Activated naive CD8-positive, alpha-beta T cell treated with anti-CD3 and anti-CD28 coated beads, Interleukin-2, amount 50 U/mL, for 16 hours (primary cell): ENCODE measurements around the gene SYT12.
"Not testable (repeated sequence)": the region's sequence is repeated elsewhere in the genome, so short reads cannot be mapped to it uniquely, and the experiment has no call there.

Experiments used
- DNase-seq: peaks from one replicate; pipeline ENCODE4 v3.0.0-alpha.2; 2020; ENCODE audit warnings: low read depth, low spot score

SYT12 gene

DNA sequence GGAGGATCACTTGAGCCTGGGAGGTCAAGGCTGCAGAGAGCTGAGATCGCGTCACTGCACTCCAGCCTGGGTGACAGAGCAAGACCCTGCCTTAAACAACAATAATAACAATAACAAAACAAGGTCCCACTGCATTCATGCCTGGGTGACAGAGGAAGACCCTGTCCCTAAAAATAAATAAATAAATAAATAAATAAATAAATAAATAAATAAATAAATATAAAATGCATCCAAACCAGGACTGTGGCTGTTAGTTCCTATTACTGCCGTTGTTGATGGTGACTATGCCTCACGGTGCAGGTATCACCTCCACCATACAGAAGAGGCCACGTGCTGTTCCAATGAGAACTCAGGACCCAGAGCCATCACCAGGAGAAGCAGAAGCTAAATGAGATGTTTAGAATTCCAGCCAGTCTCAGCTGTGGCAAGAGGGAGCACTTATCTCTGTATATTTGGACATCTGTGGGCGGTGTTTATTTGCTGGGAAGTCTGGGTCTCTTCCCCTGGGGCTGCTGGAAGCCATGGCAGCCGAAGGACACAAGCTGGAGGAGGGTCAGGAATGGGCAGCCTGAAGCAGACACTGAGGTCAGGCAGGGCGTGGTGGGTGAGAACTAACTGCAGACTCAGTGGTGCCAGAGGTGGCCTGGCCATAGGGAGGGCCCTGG is 26.2 kb upstream of the SYT12 start:
- DNase-seq: no peak

DNA sequence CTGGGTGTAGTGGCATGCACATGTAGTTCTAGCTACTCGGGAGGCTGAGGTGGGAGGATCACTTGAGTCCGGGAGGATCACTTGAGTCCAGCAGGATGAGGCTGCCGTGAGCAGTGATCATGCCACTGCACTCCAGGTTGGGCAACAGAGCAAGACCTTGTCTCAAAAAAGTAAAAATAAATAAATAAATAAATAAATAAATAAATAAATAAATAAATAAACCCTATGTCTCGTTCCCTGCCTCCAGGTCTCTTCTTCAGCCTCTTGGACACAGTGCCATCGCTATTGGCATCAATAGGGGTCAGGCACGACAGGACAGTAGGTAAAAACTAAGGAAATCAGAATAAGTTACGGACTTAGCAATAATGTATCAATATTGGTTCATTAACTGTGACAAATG is 23.4 kb upstream of the SYT12 start:
- no peak for DNase-seq

GRCh38 chr11:67001332-67001731 is 21.6 kb upstream of the SYT12 start:
- DNase-seq: no peak

DNA sequence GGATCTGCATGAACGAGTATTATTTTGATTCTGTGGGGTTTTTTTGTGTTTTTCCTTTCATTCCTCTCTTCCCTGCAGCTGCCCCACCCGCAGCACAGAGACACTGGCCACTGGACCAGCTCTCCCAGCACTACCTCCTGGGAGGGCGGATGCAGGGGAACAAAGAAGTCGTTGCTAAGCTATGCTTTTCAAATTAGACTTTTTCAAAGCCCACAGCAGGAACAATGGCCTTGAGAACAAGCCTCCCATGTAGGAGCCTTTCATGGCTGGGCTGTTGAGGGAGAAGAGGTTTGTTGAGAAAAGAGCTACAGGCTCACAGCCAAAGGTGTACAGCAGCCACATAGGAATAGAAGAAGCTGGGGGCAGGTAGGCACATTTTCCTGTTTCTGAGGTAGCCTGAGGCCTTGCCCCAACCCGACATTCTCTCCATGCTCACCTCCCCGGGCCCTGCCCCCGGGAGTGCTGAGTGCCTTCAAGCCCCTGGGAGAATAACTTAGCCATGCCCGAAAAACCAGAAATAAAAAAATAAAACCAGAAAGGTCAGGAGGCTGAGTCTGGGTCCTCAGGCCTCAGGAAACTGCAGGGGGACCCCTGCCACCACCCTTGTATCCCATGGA is 20.5 kb upstream of the SYT12 start:
- DNase-seq: no peak

GRCh38 chr11:67002921-67003411 is 20.0 kb upstream of the SYT12 start:
- DNase-seq: no peak

DNA sequence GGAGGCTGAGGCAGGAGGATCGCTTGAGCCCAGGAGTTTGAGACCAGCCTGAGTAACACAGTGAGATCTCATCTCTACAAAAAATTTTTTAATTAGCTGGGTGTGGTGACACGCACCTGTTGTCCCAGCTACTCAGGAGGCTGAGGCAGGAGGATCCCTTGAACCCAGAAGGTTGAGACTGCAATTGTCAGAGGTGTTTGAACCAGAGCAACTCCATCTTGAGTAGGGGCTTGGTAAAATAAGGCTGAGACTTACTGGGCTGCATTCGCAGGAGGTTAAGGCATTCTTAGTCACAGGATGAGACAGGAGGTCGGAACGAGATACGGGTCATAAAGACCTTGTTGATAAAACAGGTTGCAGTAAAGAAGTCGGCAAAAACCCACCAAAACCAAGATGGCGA is 17.7 kb upstream of the SYT12 start:
- not testable (repeated sequence) for DNase-seq

DNA sequence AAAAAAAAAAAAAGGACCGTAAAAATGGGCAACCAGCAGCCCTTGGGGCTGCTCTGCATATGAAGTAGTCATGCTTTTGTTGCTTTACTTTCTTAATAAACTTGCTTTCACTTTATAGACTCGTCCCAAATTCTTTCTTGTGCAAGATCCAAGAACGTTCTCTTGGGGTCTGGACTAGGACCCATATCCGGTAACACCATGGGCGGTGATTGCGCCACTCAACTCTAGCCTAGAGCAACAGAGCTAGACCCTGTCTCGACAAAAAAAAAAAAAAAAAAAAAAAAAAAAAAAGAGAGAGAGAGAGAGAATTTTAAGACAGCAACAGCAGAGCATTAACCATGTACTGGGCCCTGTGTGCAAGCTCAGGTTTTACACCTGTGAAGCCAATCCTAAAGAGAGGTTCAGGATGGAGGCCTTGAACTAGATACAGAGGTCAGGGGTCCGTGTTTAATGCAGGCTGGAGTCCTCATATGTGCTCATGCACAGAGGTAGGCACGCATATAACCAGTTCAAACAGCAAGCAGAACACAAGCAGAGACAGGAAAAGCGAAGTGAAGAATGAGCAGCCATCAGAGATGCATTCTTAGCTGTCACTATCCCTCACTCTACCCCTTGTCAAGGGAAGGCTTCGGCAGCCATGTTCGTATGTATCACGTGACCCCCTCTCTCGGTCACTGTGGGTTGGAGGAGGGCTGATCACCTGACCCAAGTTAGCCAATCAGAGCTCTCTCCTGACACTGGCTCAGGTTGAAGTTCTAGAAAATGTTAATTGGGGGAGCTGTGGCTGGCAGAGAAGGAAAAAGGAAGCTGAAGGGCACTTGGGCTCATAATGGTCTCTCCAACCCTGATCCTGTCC is 16.7 kb upstream of the SYT12 start:
- no peak for DNase-seq

- no peak for DNase-seq
These were observed 15.8 kb upstream of the SYT12 start for GRCh38 chr11:67007126-67007525.

GRCh38 chr11:67010296-67010905 is 12.5 kb upstream of the SYT12 start:
- DNase-seq: no peak

- DNase-seq: no peak
These were observed 9.4 kb upstream of the SYT12 start for GRCh38 chr11:67013511-67014045.

GRCh38 chr11:67014343-67014742 is 8.6 kb upstream of the SYT12 start:
- DNase-seq: no peak

DNA sequence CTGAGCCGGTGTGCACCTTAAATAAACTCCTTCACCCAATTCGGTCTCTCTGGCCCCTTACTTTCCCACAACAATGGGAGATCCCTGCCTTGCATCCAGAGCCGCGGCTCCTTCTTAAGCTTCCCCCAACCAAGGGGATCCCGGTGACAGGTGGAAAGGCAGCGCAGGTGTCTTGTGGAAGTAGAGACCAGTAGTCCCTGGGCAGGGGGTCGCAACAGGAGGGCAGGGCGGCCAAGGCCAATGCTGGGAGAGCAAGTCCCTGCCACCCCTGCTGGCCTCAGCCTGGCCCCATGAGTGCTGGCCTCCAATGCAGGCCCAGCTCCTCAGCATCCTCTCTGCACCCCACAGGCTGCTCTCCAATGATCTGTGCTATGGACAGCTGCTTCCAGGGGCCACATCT is 7.9 kb upstream of the SYT12 start:
- no peak for DNase-seq

DNA sequence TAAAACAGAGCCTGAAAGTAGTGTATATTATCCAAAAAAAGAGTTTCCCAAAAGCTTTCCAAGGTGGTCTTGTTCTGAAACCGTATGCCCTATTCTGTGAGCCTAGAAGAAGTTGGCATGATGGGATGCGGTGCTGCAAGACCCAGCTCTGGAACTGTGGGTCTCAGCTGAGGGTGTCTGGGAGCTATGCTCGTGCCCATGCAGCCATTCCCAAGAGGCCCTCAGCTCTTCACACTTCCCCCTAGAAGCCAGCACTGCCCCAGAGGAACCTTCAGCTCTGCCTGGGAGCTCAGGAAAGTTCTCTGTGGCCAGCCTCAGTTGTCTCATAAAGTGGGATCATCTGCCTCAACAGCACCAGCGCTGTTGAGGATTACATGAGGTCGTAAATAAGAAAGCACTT is 6.4 kb upstream of the SYT12 start:
- no peak for DNase-seq

DNA sequence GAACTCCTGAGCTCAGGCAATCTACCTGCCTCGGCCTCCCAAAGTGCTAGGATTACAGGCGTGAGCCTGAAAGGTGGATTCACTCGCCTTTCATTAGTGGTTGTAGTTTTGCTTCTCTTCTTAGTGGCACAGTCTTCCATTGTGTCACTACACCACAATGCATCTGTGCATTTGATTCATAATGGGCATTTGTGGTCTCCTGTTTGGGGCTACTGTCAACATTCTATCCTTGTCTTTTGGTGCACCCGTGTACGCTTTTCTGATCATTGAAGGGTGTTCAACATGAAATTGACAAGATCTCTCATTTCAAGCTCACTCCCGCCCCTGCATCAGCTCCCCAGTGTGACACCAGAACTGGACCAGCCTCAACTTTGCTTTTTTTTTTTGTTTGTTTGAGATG is 2.0 kb upstream of the SYT12 start:
- DNase-seq: no peak

GRCh38 chr11:67022341-67022933 is 497 bp upstream of the SYT12 start:
- DNase-seq: no peak

- no peak for DNase-seq
These were observed 1.0 kb downstream of the SYT12 start for GRCh38 chr11:67023957-67024353.

GRCh38 chr11:67024410-67024809 is 1.5 kb downstream of the SYT12 start:
- no peak for DNase-seq

DNA sequence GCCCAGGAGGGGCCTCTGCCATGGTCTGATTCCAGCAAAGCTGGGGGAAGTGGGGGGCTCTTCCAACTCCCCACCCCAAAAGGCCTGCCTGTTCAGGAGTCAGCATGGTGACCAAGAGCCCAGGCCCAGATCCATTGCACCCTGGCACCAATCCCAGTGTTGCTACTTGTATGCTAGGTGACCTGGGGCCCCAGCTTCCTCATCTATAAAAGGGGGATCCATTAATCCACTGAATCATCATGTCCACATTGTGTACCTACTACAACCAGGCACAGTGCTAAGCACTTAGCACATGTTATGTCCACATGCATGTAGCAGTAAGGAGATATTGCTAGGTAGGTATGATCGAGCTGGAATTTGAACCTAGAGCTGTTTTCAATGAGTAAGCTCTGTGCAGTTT is 2.0 kb downstream of the SYT12 start:
- DNase-seq: no peak

DNA sequence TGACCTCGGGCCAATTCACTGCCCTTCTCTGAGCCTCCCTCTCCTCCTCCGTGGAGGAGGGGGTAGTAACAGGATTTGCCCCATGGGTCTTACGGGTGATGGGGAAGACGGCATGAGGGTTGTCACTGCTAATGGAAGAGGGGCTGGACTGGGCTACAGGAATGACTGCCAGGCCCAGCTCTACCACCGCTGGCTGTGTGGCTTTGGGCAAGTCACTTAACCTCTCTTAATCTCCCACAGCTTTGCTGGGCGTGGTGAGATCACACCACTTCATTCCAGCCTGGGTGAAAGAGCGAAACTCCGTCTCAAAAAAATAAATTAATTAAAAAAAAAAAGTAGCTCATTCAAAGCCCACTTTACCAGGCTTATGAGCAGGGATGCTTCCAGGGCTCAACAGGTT is 2.8 kb downstream of the SYT12 start:
- no peak for DNase-seq

DNA sequence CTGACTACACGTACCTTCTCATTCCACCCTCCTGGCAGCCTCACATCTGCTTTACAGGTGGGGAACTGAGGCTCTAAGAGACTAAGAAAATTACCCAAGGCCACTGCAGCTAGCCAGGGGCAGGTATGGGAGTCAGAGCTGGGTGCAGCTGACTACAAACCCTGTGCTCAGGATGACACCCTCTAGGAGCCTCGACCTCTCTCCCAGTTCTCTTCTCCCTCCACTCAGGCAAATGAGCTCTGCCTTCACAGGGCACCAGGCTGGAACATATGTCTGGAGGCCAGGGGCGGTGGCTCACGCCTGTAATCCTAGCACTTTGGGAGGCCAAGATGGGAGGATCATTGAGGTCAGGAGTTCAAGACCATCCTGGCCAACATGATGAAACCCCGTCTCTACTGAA is 4.0 kb downstream of the SYT12 start:
- no peak for DNase-seq

GRCh38 chr11:67027483-67027930 is 4.6 kb downstream of the SYT12 start:
- no peak for DNase-seq
